Measurements from ENCODE around the gene JOSD2. TPM values are rescaled to one million over a fixed set of nuclear protein-coding genes. Genes with fewer than 3 reads are reported as not detected.

JOSD2 gene
- total and polyA plus RNA-seq, 5 donors, result 24.2 to 55.2 (median 40.3) TPM

- no peaks in the 10 kb centered on the region for H3K27me3 ChIP-seq (ENCODE audit: control insufficient read depth, insufficient read depth)
- 51% methylated on average over 12 of the region's 12 CpGs for WGBS
- DNase-seq (peak in 2 of 3 donors; percentile 56 to 61), ATAC-seq (peak; percentile 0 to 1)
- H3K27ac ChIP-seq (ENCODE audit: low read length), result peak overlapping the region; percentile 81
- peak overlapping the region; percentile 7 for H3K4me3 ChIP-seq (ENCODE audit: low read length)
- intact Hi-C loops (cut with DNase I), result no loop called here
- no peaks in the 10 kb centered on the region for H3K4me1 ChIP-seq (ENCODE audit: control insufficient read depth, insufficient read depth, low read length)
- no peaks in the 10 kb centered on the region for H3K9me3 ChIP-seq (ENCODE audit: control insufficient read depth, low read length)
Observed at GRCh38 chr19:50501186-50501567, 9.8 kb downstream of the JOSD2 start.

DNA sequence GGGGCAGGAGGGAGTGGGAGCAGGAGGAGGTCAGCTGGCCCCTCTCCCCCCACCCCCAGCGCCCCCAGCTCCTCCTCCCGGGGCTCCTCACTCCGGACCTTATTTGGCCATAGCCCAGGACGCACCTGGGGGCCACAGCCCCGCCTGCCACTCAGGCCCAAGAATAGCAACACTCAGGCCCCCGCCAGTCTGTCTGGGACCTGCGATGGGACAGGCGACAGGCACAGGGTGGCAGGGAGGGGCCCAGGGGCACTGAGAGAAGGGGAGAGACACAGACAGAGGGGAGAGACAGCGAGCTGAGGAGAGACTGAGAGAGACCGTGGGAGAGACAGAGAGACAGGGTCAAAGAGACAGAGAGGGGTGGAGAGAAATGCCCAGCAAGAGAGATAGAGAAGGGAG, 10.2 kb downstream of the JOSD2 start:
- H3K4me3 ChIP-seq (ENCODE audit: low read length), result no peak overlapping the region
- H3K27ac ChIP-seq (ENCODE audit: low read length), result peak overlapping the region; percentile 81
- no peaks in the 10 kb centered on the region for H3K9me3 ChIP-seq (ENCODE audit: control insufficient read depth, low read length)
- H3K27me3 ChIP-seq (ENCODE audit: control insufficient read depth, insufficient read depth), result no peaks in the 10 kb centered on the region
- DNase-seq, result peak; percentile 77 to 91 (median 88)
- no peaks in the 10 kb centered on the region for H3K4me1 ChIP-seq (ENCODE audit: control insufficient read depth, insufficient read depth, low read length)
- intact Hi-C loops (cut with DNase I), result no loop called here
- 41% methylated on average over 10 of the region's 10 CpGs for WGBS
- ATAC-seq, result peak; percentile 75 to 77

DNA sequence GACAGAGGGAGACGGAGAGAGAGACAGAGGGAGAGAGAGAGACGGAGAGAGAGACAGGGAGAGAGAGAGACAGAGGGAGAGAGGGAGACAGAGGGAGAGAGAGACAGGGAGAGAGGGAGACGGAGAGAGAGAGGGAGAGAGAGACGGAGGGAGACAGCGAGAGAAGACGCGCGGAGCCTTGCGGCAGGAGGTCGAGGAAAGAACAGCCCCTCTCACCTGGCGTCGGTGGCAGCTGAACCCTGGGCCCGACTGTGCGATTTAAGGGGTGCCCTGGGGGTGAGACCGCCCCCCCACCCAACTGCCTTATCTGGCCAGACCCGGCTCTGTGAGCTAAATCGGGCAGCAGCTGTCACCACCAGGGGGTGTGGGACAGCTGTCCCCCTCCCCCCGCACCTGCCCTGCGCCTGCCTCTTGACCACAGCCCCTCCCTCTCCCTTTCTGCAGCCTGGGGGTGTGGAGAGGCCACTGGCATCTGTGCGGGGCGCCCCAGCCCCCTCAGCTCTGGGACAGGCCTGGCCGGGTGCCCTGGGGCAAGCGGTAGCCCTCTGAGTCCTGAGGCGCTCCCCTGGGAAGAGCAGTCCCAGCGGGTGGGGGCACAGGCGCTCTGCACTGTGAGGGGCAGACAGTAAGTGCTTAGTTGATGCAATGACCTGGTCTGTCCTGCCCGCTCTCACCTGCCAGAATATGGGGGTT, 10.8 kb downstream of the JOSD2 start:
- Histone ChIP-seq H3K9me3 (ENCODE audit: control insufficient read depth, low read length) (no peaks in the 10 kb centered on the region), H3K4me1 (ENCODE audit: control insufficient read depth, insufficient read depth, low read length) (no peaks in the 10 kb centered on the region), H3K4me3 (ENCODE audit: low read length) (peak overlapping the region; percentile 31), H3K27ac (ENCODE audit: low read length) (peak overlapping the region; percentile 96), H3K27me3 (ENCODE audit: control insufficient read depth, insufficient read depth) (no peaks in the 10 kb centered on the region)
- peak; percentile 64 for ATAC-seq
- intact Hi-C loops (cut with DNase I), result no loop called here
- 33% methylated on average over 27 of the region's 27 CpGs for WGBS
- peak; percentile 70 to 92 (median 88) for DNase-seq

DNA sequence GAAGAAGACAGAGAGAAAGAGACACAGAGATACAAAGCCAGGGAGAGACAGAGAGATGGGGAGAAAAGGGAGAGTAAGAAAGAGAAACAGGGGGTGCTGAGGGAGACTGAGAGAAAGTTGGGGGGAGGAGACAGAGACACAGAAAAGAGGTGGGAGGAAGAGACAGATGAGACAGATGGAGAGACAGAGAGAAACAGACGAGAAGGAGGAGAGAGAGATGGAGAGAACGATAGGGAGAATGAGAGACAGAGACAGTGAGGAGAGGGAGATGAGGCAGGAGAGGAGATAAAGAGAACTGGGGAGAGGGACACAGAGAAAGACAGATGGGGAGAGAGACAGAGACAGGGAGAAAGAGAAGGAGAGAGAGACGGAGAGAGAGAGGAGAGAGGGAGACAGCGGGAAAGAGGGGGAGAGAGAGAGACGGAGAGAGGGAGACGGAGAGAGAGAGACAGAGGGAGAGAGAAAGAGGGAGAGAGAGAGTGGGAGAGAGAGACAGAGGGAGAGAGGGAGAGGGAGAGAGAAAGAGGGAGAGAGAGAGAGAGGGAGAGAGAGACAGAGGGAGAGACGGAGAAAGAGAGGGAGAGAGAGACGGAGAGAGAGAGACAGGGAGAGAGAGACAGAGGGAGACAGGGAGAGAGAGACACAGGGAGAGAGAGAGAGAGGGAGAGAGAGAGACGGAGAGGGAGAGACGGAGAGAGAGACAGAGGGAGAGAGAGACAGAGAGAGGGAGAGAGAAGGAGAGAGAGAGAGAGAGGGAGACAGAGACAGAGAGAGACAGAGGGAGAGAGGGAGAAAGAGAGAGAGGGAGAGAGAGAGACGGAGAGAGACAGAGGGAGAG, 12.6 kb downstream of the JOSD2 start:
- WGBS, result 56% methylated on average over 11 of the region's 11 CpGs
- no peaks in the 10 kb centered on the region for H3K27me3 ChIP-seq (ENCODE audit: control insufficient read depth, insufficient read depth)
- no peaks in the 10 kb centered on the region for H3K4me1 ChIP-seq (ENCODE audit: control insufficient read depth, insufficient read depth, low read length)
- no peak overlapping the region for H3K4me3 ChIP-seq (ENCODE audit: low read length)
- H3K27ac ChIP-seq (ENCODE audit: low read length), result peak overlapping the region; percentile 96
- no peaks in the 10 kb centered on the region for H3K9me3 ChIP-seq (ENCODE audit: control insufficient read depth, low read length)
- DNase-seq (no peak), ATAC-seq (no peak)
- intact Hi-C loops (cut with DNase I), result no loop called here

GRCh38 chr19:50497022-50497405, 14.0 kb downstream of the JOSD2 start:
- Histone ChIP-seq H3K4me1 (ENCODE audit: control insufficient read depth, insufficient read depth, low read length) (peaks cover 5% of the 10 kb centered on the region), H3K27me3 (ENCODE audit: control insufficient read depth, insufficient read depth) (no peaks in the 10 kb centered on the region), H3K9me3 (ENCODE audit: control insufficient read depth, low read length) (no peaks in the 10 kb centered on the region), H3K4me3 (ENCODE audit: low read length) (no peak overlapping the region), H3K27ac (ENCODE audit: low read length) (no peak overlapping the region)
- peak in 1 of 2 donors; percentile 1 for ATAC-seq
- WGBS, result 47% methylated on average over 8 of the region's 8 CpGs
- peak in 1 of 3 donors; percentile 75 for DNase-seq
- intact Hi-C loops (cut with DNase I), result no loop called here

- ATAC-seq, result peak; percentile 65 to 66
- intact Hi-C loops (cut with DNase I), result no loop called here
- no peaks in the 10 kb centered on the region for H3K27me3 ChIP-seq (ENCODE audit: control insufficient read depth, insufficient read depth)
- 51% methylated on average over 30 of the region's 30 CpGs for WGBS
- H3K27ac ChIP-seq (ENCODE audit: low read length), result peak overlapping the region; percentile 24
- DNase-seq, result peak; percentile 65 to 91 (median 83)
- no peaks in the 10 kb centered on the region for H3K9me3 ChIP-seq (ENCODE audit: control insufficient read depth, low read length)
- H3K4me1 ChIP-seq (ENCODE audit: control insufficient read depth, insufficient read depth, low read length), result peaks cover 5% of the 10 kb centered on the region
- no peak overlapping the region for H3K4me3 ChIP-seq (ENCODE audit: low read length)
Observed at GRCh38 chr19:50496189-50497021, 14.6 kb downstream of the JOSD2 start.

DNA sequence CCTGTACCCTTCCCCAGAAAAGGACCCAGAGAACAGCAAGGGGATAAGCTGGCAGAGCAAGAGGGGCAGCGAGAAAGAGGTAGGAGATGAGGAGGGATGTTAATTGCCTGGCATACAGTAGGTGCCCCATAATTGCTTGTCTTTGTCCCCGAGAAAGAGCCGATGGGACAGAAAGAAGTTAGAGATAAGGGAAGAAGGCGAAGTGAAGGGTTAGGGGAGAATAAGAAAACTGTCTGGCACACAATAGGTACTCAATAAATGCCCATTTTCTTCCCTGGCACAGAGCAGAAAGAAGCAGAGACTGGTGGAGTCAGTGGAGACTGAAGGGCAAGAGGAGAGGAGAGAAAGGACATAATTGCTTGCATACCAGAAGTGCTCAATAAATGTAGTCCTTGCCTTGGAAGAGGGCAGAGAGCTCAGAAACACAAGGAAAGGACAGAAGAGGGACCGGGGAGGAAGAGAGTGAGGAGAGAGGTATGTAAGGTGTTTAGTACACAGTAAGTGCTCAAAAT, 15.9 kb downstream of the JOSD2 start:
- intact Hi-C loops (cut with DNase I), result no loop called here
- no peak for ATAC-seq
- Histone ChIP-seq H3K27me3 (ENCODE audit: control insufficient read depth, insufficient read depth) (no peaks in the 10 kb centered on the region), H3K4me3 (ENCODE audit: low read length) (no peak overlapping the region), H3K9me3 (ENCODE audit: control insufficient read depth, low read length) (no peaks in the 10 kb centered on the region), H3K27ac (ENCODE audit: low read length) (no peak overlapping the region), H3K4me1 (ENCODE audit: control insufficient read depth, insufficient read depth, low read length) (peaks cover 5% of the 10 kb centered on the region)
- DNase-seq, result no peak
- 75% methylated on average over 5 of the region's 5 CpGs for WGBS

- Histone ChIP-seq H3K4me1 (ENCODE audit: control insufficient read depth, insufficient read depth, low read length) (peaks cover 5% of the 10 kb centered on the region), H3K4me3 (ENCODE audit: low read length) (no peak overlapping the region), H3K27ac (ENCODE audit: low read length) (no peak overlapping the region), H3K9me3 (ENCODE audit: control insufficient read depth, low read length) (no peaks in the 10 kb centered on the region), H3K27me3 (ENCODE audit: control insufficient read depth, insufficient read depth) (no peaks in the 10 kb centered on the region)
- peak in 1 of 3 donors; percentile 18 for DNase-seq
- intact Hi-C loops (cut with DNase I), result no loop called here
- WGBS, result 53% methylated on average over 7 of the region's 7 CpGs
- no peak for ATAC-seq
Observed at GRCh38 chr19:50494186-50495019, 16.6 kb downstream of the JOSD2 start.

DNA sequence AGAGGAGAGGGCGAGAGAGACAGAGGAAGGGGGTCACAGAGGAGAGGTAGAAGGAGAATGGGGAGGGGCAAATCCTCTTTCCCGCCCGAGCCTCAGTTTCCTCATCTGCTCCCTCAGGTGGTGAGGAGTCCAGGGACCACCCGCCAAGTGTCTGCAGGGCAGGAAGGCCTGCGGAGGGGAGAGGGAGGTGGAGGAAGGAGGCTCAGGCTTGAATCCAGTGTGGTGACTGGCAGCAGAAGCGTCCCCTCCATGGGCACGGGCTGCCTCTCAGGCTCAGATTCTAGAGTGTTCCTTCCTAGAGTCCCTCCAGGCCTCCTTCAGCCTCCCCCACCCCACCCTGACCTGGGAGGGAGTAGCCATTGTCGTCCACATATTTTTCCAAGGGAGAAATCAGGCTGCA, 17.8 kb downstream of the JOSD2 start:
- intact Hi-C loops (cut with DNase I), result no loop called here
- H3K27me3 ChIP-seq (ENCODE audit: control insufficient read depth, insufficient read depth), result no peaks in the 10 kb centered on the region
- no peak overlapping the region for H3K4me3 ChIP-seq (ENCODE audit: low read length)
- ATAC-seq (no peak), DNase-seq (peak in 2 of 3 donors; percentile 37 to 45)
- WGBS, result 44% methylated on average over 8 of the region's 8 CpGs
- H3K27ac ChIP-seq (ENCODE audit: low read length), result no peak overlapping the region
- peaks cover 5% of the 10 kb centered on the region for H3K4me1 ChIP-seq (ENCODE audit: control insufficient read depth, insufficient read depth, low read length)
- no peaks in the 10 kb centered on the region for H3K9me3 ChIP-seq (ENCODE audit: control insufficient read depth, low read length)

All from right cardiac atrium (tissue), 5 donors.